Measurements from ENCODE around the gene TSPO. TPM values are rescaled to one million over a fixed set of nuclear protein-coding genes. Genes with fewer than 3 reads are reported as not detected.

The TSPO gene
- total RNA-seq, 1 experiment from 2014 or later: 144 TPM

DNA sequence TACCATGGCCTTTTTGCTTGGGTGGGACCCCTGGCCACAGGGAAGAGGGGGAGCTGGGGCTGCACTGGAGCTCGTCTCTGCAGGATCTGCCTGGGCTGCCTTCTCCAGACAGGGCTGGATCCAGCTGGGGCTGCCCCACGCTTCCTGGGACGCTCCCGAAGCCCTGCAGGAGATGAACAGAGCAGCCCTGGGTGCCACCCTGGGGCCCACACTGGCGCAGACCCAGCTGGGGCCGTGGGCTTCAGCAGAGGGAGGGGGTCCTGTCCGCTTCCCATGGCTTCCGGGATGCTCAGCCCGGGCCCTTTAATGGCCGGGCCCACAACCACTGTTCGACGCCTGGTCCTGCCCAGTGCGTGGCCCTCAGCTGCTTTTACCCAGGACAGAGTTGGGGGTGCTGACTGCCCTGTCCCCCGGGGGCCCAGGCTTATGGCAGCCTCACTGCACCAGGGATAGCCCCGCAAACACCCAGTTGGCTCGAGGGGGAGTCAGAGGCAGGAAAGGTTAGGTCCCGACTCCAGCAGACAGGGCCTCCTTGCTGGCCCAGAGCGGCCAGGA lies 12.0 kb downstream of the TSPO start:
- TF ChIP-seq, protein P1, sequence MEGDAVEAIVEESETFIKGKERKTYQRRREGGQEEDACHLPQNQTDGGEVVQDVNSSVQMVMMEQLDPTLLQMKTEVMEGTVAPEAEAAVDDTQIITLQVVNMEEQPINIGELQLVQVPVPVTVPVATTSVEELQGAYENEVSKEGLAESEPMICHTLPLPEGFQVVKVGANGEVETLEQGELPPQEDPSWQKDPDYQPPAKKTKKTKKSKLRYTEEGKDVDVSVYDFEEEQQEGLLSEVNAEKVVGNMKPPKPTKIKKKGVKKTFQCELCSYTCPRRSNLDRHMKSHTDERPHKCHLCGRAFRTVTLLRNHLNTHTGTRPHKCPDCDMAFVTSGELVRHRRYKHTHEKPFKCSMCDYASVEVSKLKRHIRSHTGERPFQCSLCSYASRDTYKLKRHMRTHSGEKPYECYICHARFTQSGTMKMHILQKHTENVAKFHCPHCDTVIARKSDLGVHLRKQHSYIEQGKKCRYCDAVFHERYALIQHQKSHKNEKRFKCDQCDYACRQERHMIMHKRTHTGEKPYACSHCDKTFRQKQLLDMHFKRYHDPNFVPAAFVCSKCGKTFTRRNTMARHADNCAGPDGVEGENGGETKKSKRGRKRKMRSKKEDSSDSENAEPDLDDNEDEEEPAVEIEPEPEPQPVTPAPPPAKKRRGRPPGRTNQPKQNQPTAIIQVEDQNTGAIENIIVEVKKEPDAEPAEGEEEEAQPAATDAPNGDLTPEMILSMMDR (IDR thresholded peaks at IDR 0.05): no peak
- TF ChIP-seq TCF7L2 (IDR thresholded peaks at IDR 0.05; ENCODE audit: low read depth, low read length) (no peak), POLR2AphosphoS5 (IDR thresholded peaks at IDR 0.05; ENCODE audit: low read depth, low read length) (no peak), SIN3A (IDR thresholded peaks at IDR 0.05; ENCODE audit: borderline replicate concordance, insufficient read depth, low read depth, low read length) (no peak)
- intact Hi-C loops (cut with micrococcal nuclease; ENCODE audit: unreplicated experiment) (no loop called here), in situ Hi-C loops (cut with HindIII; ENCODE audit: low pct_unique_long_range_greater_than_20kb, low sequenced_read_pairs) (no loop called here)
- no peak for DNase-seq (ENCODE audit: low read depth, low spot score)
- Histone ChIP-seq H3K4me1 (ENCODE audit: control insufficient read depth, insufficient read depth, low read length) (no peaks in the 10 kb centered on the region), H3K27ac (ENCODE audit: low read length) (no peak overlapping the region), H3K9me3 (ENCODE audit: control insufficient read depth, insufficient read depth, low read depth, low read length) (no peaks in the 10 kb centered on the region), H3K4me3 (ENCODE audit: low read depth in 2 of 2, low read length in 2 of 2) (no peak overlapping the region), H3K36me3 (ENCODE audit: control insufficient read depth, insufficient read depth, low read length) (no peaks in the 10 kb centered on the region), H3K27me3 (ENCODE audit: control insufficient read depth, insufficient read depth, low read length) (no peaks in the 10 kb centered on the region)
- no peak for ATAC-seq
- no TSS peak for BruUV-seq (replicated peaks)
- CTCF ChIA-PET: interaction anchor here (0.6 kb wide), 1 partner anchor 786 kb away, joined by 3 read pairs; no protein-coding TSS in a partner anchor
- POLR2A ChIA-PET: no interaction called here

GRCh38 chr22:43164636-43165035 lies 13.3 kb downstream of the TSPO start:
- H3K27ac ChIP-seq (ENCODE audit: low read length): no peak overlapping the region
- H3K4me1 ChIP-seq (ENCODE audit: control insufficient read depth, insufficient read depth, low read length): no peaks in the 10 kb centered on the region
- no peaks in the 10 kb centered on the region for H3K36me3 ChIP-seq (ENCODE audit: control insufficient read depth, insufficient read depth, low read length)
- TF ChIP-seq REST (IDR thresholded peaks at IDR 0.05; ENCODE audit: insufficient read depth in 1 of 2, low read depth in 2 of 2, low read length in 1 of 2) (no peak), TCF7L2 (IDR thresholded peaks at IDR 0.05; ENCODE audit: low read depth, low read length) (no peak), SIN3A (IDR thresholded peaks at IDR 0.05; ENCODE audit: borderline replicate concordance, insufficient read depth, low read depth, low read length) (no peak), POLR2AphosphoS5 (IDR thresholded peaks at IDR 0.05; ENCODE audit: low read depth, low read length) (no peak)
- TF ChIP-seq, protein P1 (IDR thresholded peaks at IDR 0.05): no peak
- H3K9me3 ChIP-seq (ENCODE audit: control insufficient read depth, insufficient read depth, low read depth, low read length): no peaks in the 10 kb centered on the region
- ATAC-seq (no peak), DNase-seq (ENCODE audit: low read depth, low spot score) (no peak)
- no TSS peak for BruUV-seq (replicated peaks)
- no peaks in the 10 kb centered on the region for H3K27me3 ChIP-seq (ENCODE audit: control insufficient read depth, insufficient read depth, low read length)
- in situ Hi-C loops (cut with HindIII; ENCODE audit: low pct_unique_long_range_greater_than_20kb, low sequenced_read_pairs): no loop called here
- ChIA-PET POLR2A (no interaction called here), CTCF (interaction anchor here (0.6 kb wide), 1 partner anchor 39 kb away, joined by 6 read pairs; no protein-coding TSS in a partner anchor)
- intact Hi-C loops (cut with micrococcal nuclease; ENCODE audit: unreplicated experiment): no loop called here
- no peak overlapping the region for H3K4me3 ChIP-seq (ENCODE audit: low read depth in 2 of 2, low read length in 2 of 2)

Data from Panc1 (cell line).